ENCODE measurements around the gene LRTM2. TPM values are rescaled to one million over a fixed set of nuclear protein-coding genes. Genes with fewer than 3 reads are reported as not detected.

Gene LRTM2
- total RNA-seq, 2 experiments from 2014 or later: 0.11 TPM; not detected in 1

DNA sequence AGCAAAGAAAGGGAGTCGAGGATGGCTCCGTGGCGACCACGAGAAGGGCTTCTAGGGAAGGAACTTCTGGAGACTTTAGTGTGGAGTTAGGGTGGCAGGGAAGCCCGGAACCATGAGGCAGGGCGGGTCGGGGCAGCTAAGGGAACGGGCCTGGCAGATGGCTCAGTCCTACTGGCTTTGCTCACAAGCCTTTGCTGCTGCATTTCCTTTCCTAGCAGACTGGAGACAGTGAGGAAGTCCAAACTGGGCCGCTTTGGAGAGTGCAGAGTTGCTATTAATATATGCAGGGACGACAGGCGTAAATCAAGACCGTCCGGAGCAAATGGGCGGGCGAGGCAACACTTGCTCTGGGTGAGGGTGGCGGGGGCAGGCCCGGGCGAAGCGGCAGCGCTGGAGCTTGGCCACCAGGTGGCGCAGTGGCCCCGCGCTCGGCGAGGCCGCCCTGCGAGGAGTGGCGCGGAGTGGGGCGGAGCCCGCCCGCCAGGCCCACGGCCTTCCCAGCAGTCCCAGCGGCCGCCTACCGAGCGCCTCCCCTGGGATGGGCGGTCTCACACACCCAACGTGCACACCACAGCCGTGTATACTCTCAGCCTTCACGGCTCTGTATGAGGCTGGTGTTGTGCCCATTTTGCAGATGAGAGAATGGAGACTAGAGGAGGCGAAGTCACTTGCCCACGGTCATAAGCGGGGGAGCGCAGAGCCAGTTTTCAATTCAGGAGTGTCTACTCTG is 24.4 kb upstream of the LRTM2 start:
- H3K9me3 Mint-ChIP-seq: no peaks in the 10 kb centered on the region
- CTCF ChIA-PET: interaction anchor here (0.6 to 5.1 kb wide), 15 partner anchors 11 to 679 kb away, joined by 3 to 122 read pairs (median 4); no protein-coding TSS in a partner anchor
- Histone ChIP-seq H3K36me3 (ENCODE audit: insufficient read depth, low read length) (no peaks in the 10 kb centered on the region), H3K4me1 (ENCODE audit: insufficient read depth, low read length) (peaks cover 32% of the 10 kb centered on the region), H3K27ac (ENCODE audit: low read depth in 1 of 2, low read length in 2 of 2) (peak overlapping the region; percentile 61 to 78), H3K9me3 (ENCODE audit: control insufficient read depth in 1 of 2, insufficient read depth in 1 of 2, low read length in 2 of 2) (no peaks in the 10 kb centered on the region), H3K27me3 (ENCODE audit: control insufficient read depth in 1 of 2, insufficient read depth in 2 of 2, low read length in 2 of 2) (no peaks in the 10 kb centered on the region), H3K4me3 (ENCODE audit: low read length) (peak overlapping the region; percentile 86)
- peak; percentile 95 for ATAC-seq (ENCODE audit: poor library complexity)
- POLR2A ChIA-PET: interaction anchor here (0.6 to 3.3 kb wide), 9 partner anchors 10 to 144 kb away, joined by 3 to 50 read pairs (median 5); partner anchors contain the start of gene ADIPOR2
- no peaks in the 10 kb centered on the region for H3K27me3 Mint-ChIP-seq
- H3K36me3 Mint-ChIP-seq (ENCODE audit: low read depth): no peaks in the 10 kb centered on the region
- TF ChIP-seq, protein P1, sequence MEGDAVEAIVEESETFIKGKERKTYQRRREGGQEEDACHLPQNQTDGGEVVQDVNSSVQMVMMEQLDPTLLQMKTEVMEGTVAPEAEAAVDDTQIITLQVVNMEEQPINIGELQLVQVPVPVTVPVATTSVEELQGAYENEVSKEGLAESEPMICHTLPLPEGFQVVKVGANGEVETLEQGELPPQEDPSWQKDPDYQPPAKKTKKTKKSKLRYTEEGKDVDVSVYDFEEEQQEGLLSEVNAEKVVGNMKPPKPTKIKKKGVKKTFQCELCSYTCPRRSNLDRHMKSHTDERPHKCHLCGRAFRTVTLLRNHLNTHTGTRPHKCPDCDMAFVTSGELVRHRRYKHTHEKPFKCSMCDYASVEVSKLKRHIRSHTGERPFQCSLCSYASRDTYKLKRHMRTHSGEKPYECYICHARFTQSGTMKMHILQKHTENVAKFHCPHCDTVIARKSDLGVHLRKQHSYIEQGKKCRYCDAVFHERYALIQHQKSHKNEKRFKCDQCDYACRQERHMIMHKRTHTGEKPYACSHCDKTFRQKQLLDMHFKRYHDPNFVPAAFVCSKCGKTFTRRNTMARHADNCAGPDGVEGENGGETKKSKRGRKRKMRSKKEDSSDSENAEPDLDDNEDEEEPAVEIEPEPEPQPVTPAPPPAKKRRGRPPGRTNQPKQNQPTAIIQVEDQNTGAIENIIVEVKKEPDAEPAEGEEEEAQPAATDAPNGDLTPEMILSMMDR (IDR thresholded peaks at IDR 0.05): peak; percentile 75
- H3K4me3 Mint-ChIP-seq: peak overlapping the region; percentile 95
- peak overlapping the region; percentile 93 for H3K27ac Mint-ChIP-seq
- peak; percentile 87 to 98 (median 94) for DNase-seq
- intact Hi-C loops (cut with DNase I, micrococcal nuclease): loop anchor here (1.0 to 10.0 kb wide), 11 partner anchors 8 to 1956 kb away; partner anchors contain the start of genes CRACR2A (in 1 of the 2), DCP1B (in 1 of the 2) and FKBP4 (in 1 of the 2)
- peaks cover 20% of the 10 kb centered on the region for H3K4me1 Mint-ChIP-seq (ENCODE audit: low read depth)

DNA sequence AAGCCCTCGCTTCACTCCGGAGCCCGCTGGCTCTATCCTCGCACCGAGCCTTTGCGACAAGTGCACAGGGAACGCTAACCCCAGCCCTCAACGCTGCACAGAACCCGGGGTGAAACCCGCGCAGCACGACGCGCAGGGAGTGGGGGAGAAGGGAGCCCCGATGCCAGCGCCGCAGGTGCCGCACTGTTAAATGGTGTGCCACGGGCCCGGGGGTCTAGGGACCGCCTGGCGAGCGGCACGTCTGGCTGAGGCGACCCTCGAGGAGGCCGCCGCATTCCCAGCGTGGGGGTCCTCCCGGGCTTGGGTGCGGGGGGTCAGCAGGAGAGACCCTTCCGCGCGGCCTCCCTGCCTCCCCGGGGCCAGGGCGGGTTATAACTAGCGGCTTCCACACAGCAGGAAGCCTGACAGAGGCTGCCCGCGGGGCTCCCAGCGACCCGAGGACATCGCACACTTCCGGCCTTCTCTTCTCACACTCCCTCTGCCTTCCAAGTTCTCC is 23.8 kb upstream of the LRTM2 start:
- TF ChIP-seq, protein P1 (IDR thresholded peaks at IDR 0.05): no peak
- H3K36me3 ChIP-seq (ENCODE audit: insufficient read depth, low read length): no peaks in the 10 kb centered on the region
- POLR2A ChIA-PET: interaction anchor here (0.6 to 3.3 kb wide), 8 partner anchors 105 to 238 kb away, joined by 3 to 50 read pairs (median 6); partner anchors contain the start of gene ADIPOR2
- intact Hi-C loops (cut with DNase I, micrococcal nuclease): loop anchor here (1.0 to 10.0 kb wide), 11 partner anchors 8 to 1956 kb away; partner anchors contain the start of genes CRACR2A (in 1 of the 2), DCP1B (in 1 of the 2) and FKBP4 (in 1 of the 2)
- peak overlapping the region; percentile 95 for H3K4me3 Mint-ChIP-seq
- no peaks in the 10 kb centered on the region for H3K9me3 ChIP-seq (ENCODE audit: control insufficient read depth in 1 of 2, insufficient read depth in 1 of 2, low read length in 2 of 2)
- DNase-seq (peak in 12 of 14 experiments; percentile 24 to 73 (median 45)), ATAC-seq (ENCODE audit: poor library complexity) (peak; percentile 49)
- H3K4me3 ChIP-seq (ENCODE audit: low read length): peak overlapping the region; percentile 86
- peaks cover 14% of the 10 kb centered on the region for H3K4me1 Mint-ChIP-seq (ENCODE audit: low read depth)
- H3K4me1 ChIP-seq (ENCODE audit: insufficient read depth, low read length): peaks cover 26% of the 10 kb centered on the region
- peak overlapping the region; percentile 93 for H3K27ac Mint-ChIP-seq
- H3K27ac ChIP-seq (ENCODE audit: low read depth in 1 of 2, low read length in 2 of 2): peak overlapping the region; percentile 61 to 78
- no peaks in the 10 kb centered on the region for H3K27me3 Mint-ChIP-seq
- CTCF ChIA-PET: interaction anchor here (1.3 to 5.1 kb wide), 5 partner anchors 136 to 238 kb away, joined by 7 to 122 read pairs (median 13); no protein-coding TSS in a partner anchor
- no peaks in the 10 kb centered on the region for H3K36me3 Mint-ChIP-seq (ENCODE audit: low read depth)
- no peaks in the 10 kb centered on the region for H3K27me3 ChIP-seq (ENCODE audit: control insufficient read depth in 1 of 2, insufficient read depth in 2 of 2, low read length in 2 of 2)
- H3K9me3 Mint-ChIP-seq: no peaks in the 10 kb centered on the region
